Measurements from ENCODE around the gene ME3. TPM values are rescaled to one million over a fixed set of nuclear protein-coding genes. Genes with fewer than 3 reads are reported as not detected.

ME3 gene
- total RNA-seq, 1 experiment from 2014 or later: 5.7 TPM

DNA sequence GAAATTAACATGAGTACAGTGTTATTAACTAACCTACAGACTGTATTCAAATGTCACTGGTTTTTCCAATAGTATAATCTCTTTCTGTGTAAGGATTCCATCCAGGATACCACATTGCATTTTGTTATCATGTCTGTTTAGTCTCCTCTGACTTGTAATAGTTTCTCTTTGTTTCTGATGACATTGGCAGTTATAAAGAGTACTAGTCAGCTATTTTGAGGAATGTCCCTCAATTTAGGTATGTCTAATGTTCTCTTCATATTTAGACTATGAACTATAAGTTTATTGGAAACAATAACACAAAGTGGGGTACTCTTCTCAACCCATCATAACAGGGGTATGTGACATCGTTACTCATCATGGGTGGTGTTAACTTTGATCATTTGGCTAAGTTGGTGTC is 20.3 kb upstream of the ME3 start:
- no peak for DNase-seq (ENCODE audit: low read depth)

DNA sequence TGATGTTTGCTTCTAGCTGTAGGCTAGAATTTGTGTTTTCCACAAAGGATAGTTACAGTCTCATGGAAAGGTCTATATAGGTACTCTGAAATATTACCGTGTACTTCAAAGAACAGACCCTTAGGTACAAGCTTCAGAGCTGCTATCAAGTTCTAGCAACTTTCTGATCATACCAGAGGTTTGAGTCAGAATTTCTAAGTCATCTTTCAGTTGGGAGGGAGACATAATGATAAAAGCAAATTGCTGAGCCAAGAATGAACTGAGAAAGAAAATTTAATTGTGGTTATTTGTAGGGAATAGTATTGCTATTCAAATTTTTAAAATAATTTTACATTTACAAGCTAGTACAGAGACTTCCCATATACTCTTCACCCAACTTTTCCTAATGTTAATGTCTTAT is 19.9 kb upstream of the ME3 start:
- DNase-seq (ENCODE audit: low read depth): peak; percentile 66

- peak; percentile 94 for DNase-seq (ENCODE audit: low read depth)
Measured at GRCh38 chr11:86688398-86689179, 16.2 kb upstream of the ME3 start.

DNA sequence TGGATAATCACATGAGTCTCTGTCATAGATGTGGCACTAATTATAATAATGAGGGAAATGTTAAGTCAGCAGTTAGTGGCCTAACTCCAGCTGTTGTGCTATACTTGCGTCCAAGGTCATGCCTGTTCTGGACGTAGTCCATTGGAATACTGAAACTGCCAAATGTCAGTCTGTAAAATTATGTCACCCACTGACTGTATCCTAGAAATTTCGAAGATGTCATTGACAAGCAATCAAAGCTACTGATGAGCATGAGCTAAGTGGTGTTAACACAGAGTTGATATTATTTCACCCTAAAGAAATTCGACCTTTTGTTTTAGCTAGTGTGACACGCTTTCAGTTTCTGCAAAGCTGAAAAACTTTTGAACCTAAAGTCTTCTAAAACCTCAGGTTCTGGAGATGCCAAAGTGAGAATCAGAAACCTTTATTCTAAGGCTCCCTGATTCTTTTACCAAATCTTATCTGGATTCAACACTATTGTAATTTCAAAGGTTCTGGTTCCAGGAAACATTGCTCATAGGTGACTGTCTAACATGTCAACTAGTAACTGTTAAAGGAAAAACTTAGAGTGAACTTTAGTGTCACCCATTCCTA is 14.9 kb upstream of the ME3 start:
- peak; percentile 47 for DNase-seq (ENCODE audit: low read depth)

DNA sequence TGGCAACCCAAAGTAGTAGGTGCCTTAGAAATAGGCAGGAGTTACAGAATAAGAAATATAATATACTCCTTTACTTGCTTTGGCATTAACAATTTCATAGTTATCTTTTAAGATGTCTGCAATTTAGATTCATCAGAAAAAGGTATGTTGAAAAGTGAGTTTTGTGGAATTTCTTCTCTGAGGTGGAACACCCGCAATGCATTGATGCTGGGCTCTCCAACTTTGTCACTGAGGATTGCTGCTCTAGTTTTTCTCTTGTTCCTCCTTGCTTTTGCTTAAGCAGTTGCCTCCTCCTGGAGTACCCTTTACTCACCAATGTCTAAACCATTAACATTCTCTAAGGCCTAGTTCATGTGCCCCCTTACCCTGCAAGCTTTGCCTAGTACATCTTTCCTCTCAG is 14.1 kb upstream of the ME3 start:
- no peak for DNase-seq (ENCODE audit: low read depth)

DNA sequence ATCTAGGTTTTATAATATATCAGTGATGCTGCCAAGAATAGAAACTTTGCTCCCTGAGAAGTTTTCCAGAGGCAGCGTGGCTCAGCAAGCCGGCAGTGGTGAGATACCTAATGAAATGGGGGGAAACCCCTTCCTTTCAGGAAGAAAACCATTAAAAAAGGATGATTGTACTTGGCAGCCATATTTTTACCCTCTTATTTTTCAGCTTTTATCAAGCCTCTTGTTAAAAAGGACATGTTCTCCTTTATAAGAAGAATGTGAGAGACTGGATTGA is 9.0 kb upstream of the ME3 start:
- DNase-seq (ENCODE audit: low read depth): no peak

DNA sequence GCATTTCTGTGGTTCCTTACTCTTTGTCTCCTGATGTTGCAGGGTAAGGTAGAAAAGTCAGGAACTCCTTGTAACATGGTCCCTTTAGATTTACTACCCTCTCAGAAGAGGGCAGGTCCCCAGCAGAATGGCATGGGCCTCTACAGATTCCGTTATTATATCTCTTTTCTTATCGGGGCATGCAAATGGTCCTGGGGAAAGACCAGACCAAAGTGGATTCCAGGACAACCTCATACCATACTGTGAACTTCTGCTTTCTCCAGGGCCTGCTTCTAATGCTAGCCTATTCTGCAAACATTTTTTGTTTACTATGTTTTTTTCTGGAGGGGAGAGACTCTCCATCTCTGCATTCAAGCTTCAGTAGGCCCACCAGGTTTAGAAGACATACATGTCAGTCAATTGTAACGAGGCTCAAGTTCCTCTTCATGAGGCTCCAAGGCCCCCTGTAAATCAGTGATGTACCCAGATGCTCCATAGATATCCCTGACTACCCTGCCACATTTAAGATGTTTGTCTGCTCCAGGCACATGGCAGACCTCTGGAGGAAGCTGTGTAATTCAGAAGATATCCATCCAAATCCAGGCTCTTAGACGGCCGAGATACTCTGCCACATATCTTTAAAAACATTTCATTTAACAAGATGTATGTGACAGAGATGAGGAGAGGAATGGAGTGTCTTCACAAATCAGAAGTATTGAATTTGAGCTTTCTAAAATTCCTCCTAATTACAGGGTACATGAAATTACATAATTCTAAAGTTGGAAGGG is 8.5 kb upstream of the ME3 start:
- no peak for DNase-seq (ENCODE audit: low read depth)

DNA sequence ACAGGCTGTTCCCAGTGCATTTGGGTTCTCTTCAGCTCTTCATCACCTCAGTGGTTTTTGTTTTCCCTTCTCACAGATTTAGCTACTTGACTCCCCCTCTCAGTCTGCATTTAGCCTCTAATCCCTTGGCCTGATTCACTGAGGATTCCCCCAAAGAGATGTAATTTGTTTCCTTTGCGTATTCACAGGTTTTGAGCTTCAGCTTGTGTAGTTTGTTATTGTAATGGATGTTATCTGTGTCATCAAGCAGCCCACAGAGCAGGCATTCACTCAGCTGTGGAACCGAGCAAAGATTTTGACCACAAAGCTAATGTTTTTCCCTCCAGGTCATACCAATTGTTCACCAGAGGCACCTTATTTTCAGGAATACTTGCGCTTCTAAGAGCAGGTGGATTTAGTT is 6.4 kb upstream of the ME3 start:
- DNase-seq (ENCODE audit: low read depth): peak; percentile 89

DNA sequence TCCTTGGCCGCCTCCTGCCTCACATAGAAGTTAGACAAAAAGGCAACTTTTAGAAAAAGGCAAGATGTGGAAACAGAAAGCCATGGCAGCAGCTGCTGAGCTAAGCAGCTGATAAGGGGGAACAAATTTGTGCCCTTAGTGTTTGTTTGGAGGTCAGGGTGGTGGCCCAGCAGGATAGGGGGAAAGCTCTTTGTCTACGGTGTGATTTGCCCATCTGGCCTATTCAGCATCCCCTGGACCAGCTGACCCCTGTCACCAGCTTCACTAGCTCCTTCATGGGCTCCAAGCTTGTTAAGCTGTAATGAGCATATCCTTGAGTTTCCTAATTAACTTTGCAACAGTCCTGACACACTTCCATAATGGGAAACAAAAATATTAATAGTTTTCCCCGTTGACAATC is 5.9 kb upstream of the ME3 start:
- no peak for DNase-seq (ENCODE audit: low read depth)

DNA sequence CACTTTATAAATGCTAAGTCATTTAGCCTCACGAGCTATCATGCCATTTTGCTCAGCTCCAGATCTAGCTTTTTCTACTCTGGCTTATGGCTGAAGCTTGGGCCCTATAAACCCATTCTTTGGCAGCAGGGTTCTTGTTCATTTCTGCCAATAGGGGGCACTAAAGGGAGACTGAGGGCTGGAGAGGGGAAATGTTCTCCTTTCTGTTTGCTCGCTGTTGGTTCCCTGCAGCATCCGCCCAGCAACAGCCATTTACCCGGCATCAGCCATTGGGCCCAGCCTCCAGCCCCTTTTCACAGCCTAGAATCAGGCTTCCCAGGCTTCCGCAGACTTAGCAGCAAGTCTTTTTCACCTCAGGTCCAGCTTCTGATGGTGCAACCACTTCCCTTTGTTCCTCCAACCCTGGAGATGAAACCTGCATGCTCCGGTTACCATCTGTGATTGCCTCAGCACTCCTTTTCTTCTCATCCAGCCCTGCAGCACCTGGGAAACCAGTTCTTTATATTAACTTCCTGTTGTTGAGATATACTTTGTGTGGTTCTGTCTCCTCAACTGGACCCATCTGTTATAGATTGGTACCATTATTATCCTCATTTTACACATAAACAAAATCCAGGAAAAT is 4.2 kb upstream of the ME3 start:
- peak; percentile 38 for DNase-seq (ENCODE audit: low read depth)

DNA sequence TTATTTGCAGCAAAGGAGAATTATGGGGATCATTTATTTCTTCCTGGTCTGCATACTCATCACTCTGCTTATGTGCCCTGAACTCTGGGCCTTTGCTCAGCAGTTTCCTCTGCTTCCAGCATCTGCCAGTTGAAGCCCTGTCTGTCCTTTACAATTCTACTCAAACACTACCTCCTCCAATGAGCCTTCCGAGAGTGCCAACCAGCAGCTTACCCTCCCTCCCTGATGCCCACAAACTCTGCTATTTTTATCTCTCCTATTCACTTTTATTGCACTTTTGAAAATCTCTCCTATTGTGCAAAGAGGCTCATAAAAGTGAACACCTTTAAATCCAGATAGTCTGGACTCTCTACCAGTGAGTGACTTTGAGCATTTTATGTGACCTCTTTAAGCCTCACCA is 3.6 kb upstream of the ME3 start:
- DNase-seq (ENCODE audit: low read depth): no peak

GRCh38 chr11:86675017-86675416 is 2.6 kb upstream of the ME3 start:
- DNase-seq (ENCODE audit: low read depth): no peak

DNA sequence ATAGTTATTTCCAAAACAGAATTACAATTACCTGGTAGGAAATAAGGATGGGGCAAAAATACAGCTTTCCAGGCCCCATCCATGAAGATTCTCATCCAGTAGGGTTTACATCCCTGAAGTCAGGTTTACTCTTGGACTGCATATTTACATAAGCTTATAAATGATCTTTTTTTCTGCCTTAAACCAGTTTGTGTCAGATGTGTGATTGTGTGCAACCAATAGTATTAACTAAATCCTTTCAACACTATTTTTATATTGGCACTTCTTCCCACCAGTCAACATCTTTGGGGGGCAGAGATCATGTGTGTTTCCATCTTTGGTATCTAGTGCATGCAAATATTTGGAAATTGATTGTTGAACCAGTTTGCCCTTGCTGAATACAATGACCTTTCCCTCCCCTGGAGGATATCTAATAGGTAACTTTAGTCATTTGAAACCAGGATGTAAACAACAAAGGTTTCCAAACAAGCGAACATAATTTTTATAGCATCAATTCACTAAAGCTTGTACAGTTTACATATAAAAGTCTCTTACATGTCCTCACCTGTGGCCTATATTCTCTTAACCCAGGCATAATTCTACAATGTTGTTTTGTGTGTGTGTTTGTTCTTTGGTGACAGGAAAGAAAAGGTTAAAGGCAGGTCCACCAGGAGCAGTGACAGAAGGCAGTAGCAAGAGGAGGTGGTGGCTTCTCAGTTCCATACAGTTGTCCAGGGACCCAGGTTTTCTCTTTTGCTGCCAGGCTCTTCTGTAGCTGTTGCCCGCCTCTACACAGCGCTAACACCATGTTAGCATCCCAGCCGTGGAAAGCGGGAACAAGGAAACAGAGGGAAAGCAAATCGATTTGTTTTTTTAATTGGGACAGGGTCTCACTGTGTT is 1.7 kb upstream of the ME3 start:
- DNase-seq (ENCODE audit: low read depth): no peak

GRCh38 chr11:86673055-86673843 is 833 bp upstream of the ME3 start:
- no peak for DNase-seq (ENCODE audit: low read depth)

- DNase-seq (ENCODE audit: low read depth): peak; percentile 80
Measured at GRCh38 chr11:86671531-86672006, 847 bp downstream of the ME3 start.

- DNase-seq (ENCODE audit: low read depth): no peak
Measured at GRCh38 chr11:86670911-86671310, 1.5 kb downstream of the ME3 start.

DNA sequence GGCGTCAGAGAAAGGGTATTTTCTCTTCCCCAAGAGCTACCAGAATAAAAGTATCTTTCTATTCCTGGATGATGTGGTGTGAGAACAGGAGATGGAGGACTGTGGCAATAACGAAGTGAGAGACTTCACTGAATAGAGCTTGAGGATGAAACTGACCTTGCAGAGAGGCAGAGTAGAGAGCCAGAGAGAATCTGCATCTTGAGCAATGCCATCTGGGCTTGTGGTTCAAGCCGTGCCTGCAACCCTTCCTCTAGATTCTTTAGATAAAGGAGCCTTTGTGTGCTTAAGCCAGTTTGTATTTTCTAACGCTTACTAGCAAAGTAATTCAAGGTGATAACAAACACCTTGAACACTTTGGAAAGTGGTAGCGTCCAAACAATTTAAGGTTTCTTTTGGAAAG is 2.2 kb downstream of the ME3 start:
- no peak for DNase-seq (ENCODE audit: low read depth)

DNA sequence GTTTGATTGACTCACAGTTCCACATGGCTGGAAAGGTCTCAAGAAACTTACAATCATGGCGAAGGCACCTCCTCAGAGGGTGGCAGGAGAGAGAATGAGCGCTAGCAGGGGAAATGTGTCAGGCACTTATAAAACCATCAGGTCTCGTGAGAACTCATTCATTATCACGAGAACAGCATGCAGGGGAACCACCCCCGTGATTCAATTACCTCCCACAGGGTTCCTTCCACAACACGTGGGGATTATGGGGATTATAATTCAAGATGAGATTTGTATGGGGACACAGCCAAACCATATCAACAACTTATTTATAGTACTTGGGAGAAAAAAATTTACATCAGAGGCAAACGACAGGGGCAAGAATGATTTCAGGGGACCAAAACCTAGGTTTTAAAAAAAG is 3.0 kb downstream of the ME3 start:
- no peak for DNase-seq (ENCODE audit: low read depth)

DNA sequence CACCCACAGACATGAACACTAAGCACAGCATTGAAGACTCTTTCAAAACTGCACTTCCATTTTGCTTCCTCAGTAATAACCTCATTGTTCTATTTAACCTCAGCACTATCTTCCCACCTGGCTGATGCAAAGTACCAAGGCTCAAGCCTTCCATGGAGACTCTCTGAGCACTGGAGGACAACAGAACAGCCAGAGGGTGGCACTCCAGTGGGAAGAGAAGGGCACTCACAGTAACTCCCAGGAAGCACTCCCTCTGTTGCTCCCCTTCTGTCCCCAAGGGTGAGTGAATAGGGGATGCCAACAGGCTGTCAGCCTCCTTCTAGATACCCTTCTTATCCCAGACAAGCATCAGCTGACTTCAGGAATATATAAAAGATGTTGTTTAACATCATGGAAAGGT is 3.5 kb downstream of the ME3 start:
- no peak for DNase-seq (ENCODE audit: low read depth)

DNA sequence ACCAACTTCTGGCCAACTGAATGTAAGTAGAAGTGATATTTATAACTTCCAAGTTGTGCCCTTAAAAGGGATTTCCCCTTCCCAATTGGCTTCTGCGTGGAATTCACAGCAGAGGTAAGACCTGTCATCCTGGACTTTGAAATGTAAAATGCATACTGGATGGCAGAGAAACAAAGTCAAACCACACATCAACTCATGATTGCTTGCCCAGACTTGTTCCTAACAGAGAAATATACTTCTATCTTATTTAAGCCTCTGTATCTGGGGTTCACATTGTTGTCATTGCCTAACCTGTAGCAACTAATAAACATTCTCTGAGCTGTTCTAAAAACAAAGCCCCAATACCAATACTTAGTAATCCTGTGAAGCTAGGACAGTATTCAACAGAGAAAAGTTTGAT is 6.2 kb downstream of the ME3 start:
- no peak for DNase-seq (ENCODE audit: low read depth)

DNA sequence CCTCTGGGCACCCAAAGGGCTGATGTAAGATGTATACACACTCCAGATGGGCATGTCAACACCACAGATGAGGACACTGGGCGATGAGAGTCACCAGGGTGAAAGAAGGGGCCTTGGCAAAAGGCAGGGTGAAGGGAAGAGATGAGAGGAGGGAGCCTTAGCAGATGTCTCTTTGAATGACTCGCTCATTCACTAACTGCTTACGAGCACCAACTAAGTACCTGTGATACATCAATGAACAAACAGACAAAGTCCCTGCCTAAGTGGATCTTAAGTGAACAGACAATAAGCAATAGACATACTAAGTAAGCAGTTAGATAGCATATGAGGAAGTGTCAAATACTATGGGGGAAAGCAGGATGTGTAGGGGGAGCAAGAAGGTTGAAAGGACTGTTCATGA is 7.5 kb downstream of the ME3 start:
- DNase-seq (ENCODE audit: low read depth): no peak

Measured in M059J (cell line).